WTC11 (cell line): ENCODE measurements around the gene DERA.

Experiments
- ATF1 ChIP-seq: sonication (generic); formaldehyde crosslinking; IDR thresholded peaks from 2 replicates; pipeline ENCODE4 v1.8.1; 2023; ENCODE audit warnings: mild to moderate bottlenecking, moderate library complexity, missing genetic modification reagents
- CBFB ChIP-seq: sonication (generic); formaldehyde crosslinking; IDR thresholded peaks from 2 replicates; pipeline ENCODE4 v1.8.1; 2022; ENCODE audit warnings: mild to moderate bottlenecking, low read depth, missing genetic modification reagents
- CTCF ChIP-seq: fragments of 200-600 bp; IDR thresholded peaks from 2 replicates; pipeline ENCODE4 v1.8.0; 2022; ENCODE audit warnings: antibody characterized with exemption
- ERG ChIP-seq: fragments of 250-450 bp; sonication (Bioruptor Pico); IDR thresholded peaks from 2 replicates; pipeline ENCODE4 v1.8.0; 2021; ENCODE audit warnings: mild to moderate bottlenecking
- JAZF1 ChIP-seq: fragments of 250-450 bp; sonication (Bioruptor Pico); IDR thresholded peaks from 2 replicates; pipeline ENCODE4 v1.9.0; 2021; ENCODE audit warnings: moderate library complexity, mild to moderate bottlenecking, inconsistent platforms
- RELA ChIP-seq: sonication (generic); formaldehyde crosslinking; IDR thresholded peaks from 2 replicates; pipeline ENCODE4 v1.8.1; 2022; ENCODE audit warnings: missing genetic modification reagents, mild to moderate bottlenecking, borderline replicate concordance
- TP53 ChIP-seq: sonication (generic); formaldehyde crosslinking; IDR thresholded peaks from 2 replicates; pipeline ENCODE4 v1.8.1; 2023; ENCODE audit warnings: mild to moderate bottlenecking, missing genetic modification reagents
- USF1 ChIP-seq: sonication (generic); formaldehyde crosslinking; IDR thresholded peaks from 2 replicates; pipeline ENCODE4 v1.8.0; 2022; ENCODE audit warnings: mild to moderate bottlenecking, missing genetic modification reagents
- USF2 ChIP-seq: sonication (generic); formaldehyde crosslinking; IDR thresholded peaks from 2 replicates; pipeline ENCODE4 v1.8.1; 2023; ENCODE audit warnings: mild to moderate bottlenecking, missing genetic modification reagents, moderate library complexity
- ZBTB43 ChIP-seq: sonication (generic); formaldehyde crosslinking; IDR thresholded peaks from 2 replicates; pipeline ENCODE4 v1.8.1; 2023; ENCODE audit warnings: mild to moderate bottlenecking, missing genetic modification reagents
- ZNF121 ChIP-seq: sonication (generic); formaldehyde crosslinking; IDR thresholded peaks from 2 replicates; pipeline ENCODE4 v1.8.0; 2023; ENCODE audit warnings: missing genetic modification reagents
- ZNF512 ChIP-seq: sonication (generic); formaldehyde crosslinking; IDR thresholded peaks from 2 replicates; pipeline ENCODE4 v1.8.1; 2022; ENCODE audit warnings: missing genetic modification reagents, borderline replicate concordance

GRCh38 chr12:15939111-15939510 lies 28.0 kb downstream of the DERA start:
- no peak for TF ChIP-seq CTCF
- no peak for TF ChIP-seq ZNF121 (CRISPR knock-in tag)
- TF ChIP-seq USF2 (CRISPR knock-in tag), result no peak
- TF ChIP-seq CBFB (CRISPR knock-in tag), result no peak
- TF ChIP-seq ZNF512 (CRISPR knock-in tag), result no peak
- TF ChIP-seq ERG, result no peak
- TF ChIP-seq JAZF1 (CRISPR knock-in tag), result no peak
- TF ChIP-seq USF1 (CRISPR knock-in tag), result no peak
- TF ChIP-seq ATF1, result no peak
- TF ChIP-seq TP53 (CRISPR knock-in tag), result no peak
- TF ChIP-seq ZBTB43 (CRISPR knock-in tag), result no peak
- TF ChIP-seq RELA (CRISPR knock-in tag), result no peak
